Transverse colon (tissue), 3 donors: ENCODE data around the gene HCK.

Experiments used
- EP300 ChIP-seq: sonication (generic); formaldehyde crosslinking; IDR thresholded peaks from one replicate; pipeline ENCODE4 v1.6.1; 2017; ENCODE audit warnings: antibody characterized with exemption, low read depth
- POLR2A ChIP-seq: fragments of 450-650 bp; IDR thresholded peaks from one replicate; pipeline ENCODE4 v1.6.1; 2016; ENCODE audit warnings: antibody characterized with exemption, mild to moderate bottlenecking, moderate library complexity
- TF ChIP-seq, protein P1 (sequence below), 5 experiments: fragments of 200-600 bp in 3 of 5; fragments of 450-650 bp in 2 of 5; sonication (generic) in 3 of 5; IDR thresholded peaks; 1 replicate in 2 of 5; 2 replicates in 3 of 5; pipeline ENCODE4 v1.5.1; 2016 to 2017; ENCODE audit warnings: antibody characterized with exemption in 5 of 5, inconsistent platforms in 3 of 5, mild to moderate bottlenecking in 2 of 5, moderate library complexity in 1 of 5

DNA sequence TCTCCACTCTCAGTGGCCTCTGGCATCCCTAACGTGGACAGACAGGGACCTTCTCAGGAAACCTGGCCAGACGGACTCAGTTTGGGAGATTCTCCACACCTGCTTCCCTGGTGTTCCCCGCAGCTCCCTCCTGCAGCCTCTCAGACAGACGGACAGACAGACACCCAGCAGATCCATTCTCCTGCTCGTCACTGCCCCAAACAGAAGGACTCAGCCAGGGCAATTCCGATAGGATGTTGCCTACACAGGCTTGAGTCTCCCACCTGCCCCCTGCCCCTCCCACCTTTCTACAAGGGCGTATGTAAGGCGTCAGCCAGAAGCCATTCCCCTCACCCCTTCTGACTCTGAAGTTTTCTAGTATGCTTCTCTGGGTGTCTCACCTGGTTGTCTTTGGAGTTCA, 41.4 kb upstream of the HCK start:
- TF ChIP-seq, protein P1, sequence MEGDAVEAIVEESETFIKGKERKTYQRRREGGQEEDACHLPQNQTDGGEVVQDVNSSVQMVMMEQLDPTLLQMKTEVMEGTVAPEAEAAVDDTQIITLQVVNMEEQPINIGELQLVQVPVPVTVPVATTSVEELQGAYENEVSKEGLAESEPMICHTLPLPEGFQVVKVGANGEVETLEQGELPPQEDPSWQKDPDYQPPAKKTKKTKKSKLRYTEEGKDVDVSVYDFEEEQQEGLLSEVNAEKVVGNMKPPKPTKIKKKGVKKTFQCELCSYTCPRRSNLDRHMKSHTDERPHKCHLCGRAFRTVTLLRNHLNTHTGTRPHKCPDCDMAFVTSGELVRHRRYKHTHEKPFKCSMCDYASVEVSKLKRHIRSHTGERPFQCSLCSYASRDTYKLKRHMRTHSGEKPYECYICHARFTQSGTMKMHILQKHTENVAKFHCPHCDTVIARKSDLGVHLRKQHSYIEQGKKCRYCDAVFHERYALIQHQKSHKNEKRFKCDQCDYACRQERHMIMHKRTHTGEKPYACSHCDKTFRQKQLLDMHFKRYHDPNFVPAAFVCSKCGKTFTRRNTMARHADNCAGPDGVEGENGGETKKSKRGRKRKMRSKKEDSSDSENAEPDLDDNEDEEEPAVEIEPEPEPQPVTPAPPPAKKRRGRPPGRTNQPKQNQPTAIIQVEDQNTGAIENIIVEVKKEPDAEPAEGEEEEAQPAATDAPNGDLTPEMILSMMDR (IDR thresholded peaks at IDR 0.05): no peak
- TF ChIP-seq EP300: no peak
- TF ChIP-seq POLR2A: no peak
